Sigmoid colon (tissue), 4 donors: ENCODE results near the gene GDPGP1.

Experiments
- EP300 ChIP-seq, 4 donors: sonication (generic); formaldehyde crosslinking; IDR thresholded peaks; one replicate each; pipeline ENCODE4 v1.6.1; 2017; ENCODE audit warnings: antibody characterized with exemption in 4 of 4
- POLR2A ChIP-seq, 2 donors: fragments of 450-650 bp; IDR thresholded peaks; one replicate each; pipeline ENCODE4 v1.6.1; 2016; ENCODE audit warnings: antibody characterized with exemption in 2 of 2, mild to moderate bottlenecking in 2 of 2, moderate library complexity in 2 of 2
- POLR2AphosphoS5 ChIP-seq, 4 donors: sonication (generic); formaldehyde crosslinking; IDR thresholded peaks; one replicate each; pipeline ENCODE4 v1.6.1; 2017; ENCODE audit warnings: antibody characterized with exemption in 4 of 4
- TF ChIP-seq, protein P1 (sequence below), 4 experiments: fragments of 450-650 bp in 3 of 4; fragments of 200-600 bp in 1 of 4; IDR thresholded peaks; one replicate each; pipeline ENCODE4 v1.5.1; 2016 to 2019; ENCODE audit warnings: antibody characterized with exemption in 4 of 4, mild to moderate bottlenecking in 3 of 4, moderate library complexity in 2 of 4

DNA sequence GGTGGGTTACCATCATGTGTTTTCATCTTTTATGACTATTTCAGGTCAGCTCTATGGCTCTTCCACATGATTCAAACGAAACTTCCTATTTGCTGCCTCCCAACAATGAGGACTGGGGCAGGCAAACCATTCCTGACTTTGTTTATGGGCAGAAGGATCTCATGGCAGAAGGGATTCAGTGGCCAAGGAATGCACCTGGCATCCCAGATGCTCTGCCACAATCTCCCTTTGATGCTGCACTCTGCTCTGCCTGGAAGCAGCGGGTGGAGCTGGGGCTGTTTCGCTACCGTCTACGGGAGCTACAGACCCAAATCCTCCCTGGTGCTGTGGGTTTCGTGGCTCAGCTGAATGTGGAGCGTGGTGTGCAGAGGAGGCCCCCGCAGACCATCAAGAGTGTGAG, 6.8 kb downstream of the GDPGP1 start:
- TF ChIP-seq, protein P1, sequence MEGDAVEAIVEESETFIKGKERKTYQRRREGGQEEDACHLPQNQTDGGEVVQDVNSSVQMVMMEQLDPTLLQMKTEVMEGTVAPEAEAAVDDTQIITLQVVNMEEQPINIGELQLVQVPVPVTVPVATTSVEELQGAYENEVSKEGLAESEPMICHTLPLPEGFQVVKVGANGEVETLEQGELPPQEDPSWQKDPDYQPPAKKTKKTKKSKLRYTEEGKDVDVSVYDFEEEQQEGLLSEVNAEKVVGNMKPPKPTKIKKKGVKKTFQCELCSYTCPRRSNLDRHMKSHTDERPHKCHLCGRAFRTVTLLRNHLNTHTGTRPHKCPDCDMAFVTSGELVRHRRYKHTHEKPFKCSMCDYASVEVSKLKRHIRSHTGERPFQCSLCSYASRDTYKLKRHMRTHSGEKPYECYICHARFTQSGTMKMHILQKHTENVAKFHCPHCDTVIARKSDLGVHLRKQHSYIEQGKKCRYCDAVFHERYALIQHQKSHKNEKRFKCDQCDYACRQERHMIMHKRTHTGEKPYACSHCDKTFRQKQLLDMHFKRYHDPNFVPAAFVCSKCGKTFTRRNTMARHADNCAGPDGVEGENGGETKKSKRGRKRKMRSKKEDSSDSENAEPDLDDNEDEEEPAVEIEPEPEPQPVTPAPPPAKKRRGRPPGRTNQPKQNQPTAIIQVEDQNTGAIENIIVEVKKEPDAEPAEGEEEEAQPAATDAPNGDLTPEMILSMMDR (IDR thresholded peaks at IDR 0.05) = no peak
- no peak for TF ChIP-seq POLR2A (IDR thresholded peaks at IDR 0.05)
- no peak for TF ChIP-seq EP300 (IDR thresholded peaks at IDR 0.05)
- TF ChIP-seq POLR2AphosphoS5 (IDR thresholded peaks at IDR 0.05) = no peak
